Uterus (tissue), 2 donors: ENCODE results near the gene LRRTM3.

ENCODE experiments used
- CTCF ChIP-seq, 4 experiments: fragments of 200-600 bp in 2 of 4; fragments of 450-650 bp in 2 of 4; sonication (generic) in 2 of 4; IDR thresholded peaks; one replicate each; pipeline ENCODE4 v1.5.1; 2016 to 2019; ENCODE audit warnings: antibody characterized with exemption in 4 of 4, mild to moderate bottlenecking in 2 of 4, moderate library complexity in 1 of 4
- POLR2A ChIP-seq, 2 donors: fragments of 450-650 bp; IDR thresholded peaks; one replicate each; pipeline ENCODE4 v1.6.1; 2016; ENCODE audit warnings: antibody characterized with exemption in 2 of 2, mild to moderate bottlenecking in 1 of 2, moderate library complexity in 1 of 2

DNA sequence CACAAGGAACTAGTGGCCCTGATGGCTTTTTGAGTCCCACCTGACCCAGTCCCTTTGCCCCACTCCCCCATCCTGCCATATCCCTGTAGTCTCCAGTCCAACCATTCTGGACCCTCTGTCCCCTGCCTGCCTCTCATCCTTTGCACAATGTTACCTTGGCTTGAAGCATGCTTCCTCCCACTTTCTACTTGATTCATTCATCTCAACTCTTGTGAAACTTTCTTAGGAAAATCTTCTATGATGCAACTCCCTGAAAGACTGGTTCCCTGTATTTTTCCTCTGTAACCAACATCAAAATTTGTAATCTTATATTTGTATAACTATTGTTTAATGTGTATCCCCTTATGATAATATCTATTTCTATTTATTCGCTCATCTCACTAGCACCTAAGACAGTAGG, 151.5 kb downstream of the LRRTM3 start:
- TF ChIP-seq CTCF (IDR thresholded peaks at IDR 0.05) (no peak), POLR2A (IDR thresholded peaks at IDR 0.05) (no peak)
